ENCODE results near the gene DIP2A.
"Not testable (repeated sequence)": the region's sequence is repeated elsewhere in the genome, so short reads cannot be mapped to it uniquely, and the experiment has no call there.

DIP2A gene

GRCh38 chr21:46516068-46516467, 57.4 kb downstream of the DIP2A start:
- H3K36me3 ChIP-seq (ENCODE audit: insufficient read depth, low read depth, low read length) = peaks cover 21% of the 10 kb centered on the region
- no peak overlapping the region for H3K27ac ChIP-seq (ENCODE audit: low read length)
- no peaks in the 10 kb centered on the region for H3K27me3 ChIP-seq (ENCODE audit: insufficient read depth, low read length)
- H3K9me3 ChIP-seq (ENCODE audit: insufficient read depth, low read depth, low read length) = no peaks in the 10 kb centered on the region
- no peaks in the 10 kb centered on the region for H3K4me1 ChIP-seq (ENCODE audit: insufficient read depth, low read length)
- no peak overlapping the region for H3K4me3 ChIP-seq (ENCODE audit: low read length)
- H3K9ac ChIP-seq (ENCODE audit: low read depth, low read length) = no peak overlapping the region

DNA sequence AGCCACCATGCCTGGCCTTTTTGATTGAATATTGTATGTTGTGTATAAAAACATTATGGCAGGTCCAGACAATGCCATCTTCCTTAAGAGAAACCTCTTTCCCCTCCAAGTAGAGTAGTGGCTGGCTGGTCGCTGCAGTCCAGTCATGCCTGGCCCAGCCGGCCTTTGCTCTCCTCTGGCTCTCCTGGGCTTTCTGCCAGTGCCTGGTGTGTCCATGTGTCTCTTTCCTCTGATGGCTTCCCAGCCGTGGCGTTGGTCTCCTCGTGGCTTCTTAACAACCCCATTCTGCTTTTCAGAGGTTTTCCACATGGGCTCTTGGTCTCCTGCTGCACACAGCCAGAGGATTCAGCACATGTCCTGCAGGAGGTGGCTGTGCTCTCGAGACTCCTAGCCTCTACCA, 58.7 kb downstream of the DIP2A start:
- Histone ChIP-seq H3K36me3 (ENCODE audit: insufficient read depth, low read depth, low read length) (peaks cover 8% of the 10 kb centered on the region; the same call in 1 of the 2 replicates), H3K27ac (ENCODE audit: low read length) (no peak overlapping the region), H3K9ac (ENCODE audit: low read depth, low read length) (no peak overlapping the region), H3K9me3 (ENCODE audit: insufficient read depth, low read depth, low read length) (no peaks in the 10 kb centered on the region), H3K4me1 (ENCODE audit: insufficient read depth, low read length) (no peaks in the 10 kb centered on the region; the same call in 1 of the 2 replicates), H3K4me3 (ENCODE audit: low read length) (no peak overlapping the region), H3K27me3 (ENCODE audit: insufficient read depth, low read length) (no peaks in the 10 kb centered on the region)

DNA sequence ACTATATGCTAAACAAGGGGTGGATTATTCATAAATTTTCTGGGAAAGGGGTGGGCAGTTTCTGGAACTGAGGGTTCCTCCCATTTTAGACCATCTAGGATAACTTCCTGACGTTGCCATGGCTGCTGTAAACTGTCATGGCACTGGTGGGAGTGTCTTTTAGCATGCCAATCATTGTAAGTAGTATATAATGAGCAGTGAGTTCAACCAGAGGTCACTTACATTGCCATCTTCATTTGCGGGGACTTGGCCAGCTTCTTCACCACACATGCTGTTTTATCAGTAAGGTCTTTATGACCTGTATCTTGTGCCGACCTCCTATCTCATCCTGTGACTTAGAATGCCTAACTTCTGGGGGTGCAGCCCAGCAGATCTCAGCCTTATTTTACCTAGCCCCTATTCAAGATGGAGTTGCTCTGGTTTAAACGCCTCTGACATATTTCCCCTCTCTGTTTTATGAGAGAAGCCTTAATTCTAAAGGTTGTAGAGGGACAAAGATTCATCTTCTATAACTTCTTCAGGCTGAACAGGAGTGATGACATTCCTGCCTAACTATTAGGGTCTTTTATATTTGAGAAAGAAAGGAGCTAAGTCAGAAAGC, 60.4 kb downstream of the DIP2A start:
- no peak overlapping the region for H3K4me3 ChIP-seq (ENCODE audit: low read length)
- H3K9ac ChIP-seq (ENCODE audit: low read depth, low read length) = no peak overlapping the region
- H3K4me1 ChIP-seq (ENCODE audit: insufficient read depth, low read length) = no peaks in the 10 kb centered on the region; the same call in 1 of the 2 replicates
- 0 out of 2 replicates have a peak, but pooled peaks cover 4% of the 10 kb centered on the region for H3K36me3 ChIP-seq (ENCODE audit: insufficient read depth, low read depth, low read length)
- no peaks in the 10 kb centered on the region for H3K27me3 ChIP-seq (ENCODE audit: insufficient read depth, low read length)
- H3K27ac ChIP-seq (ENCODE audit: low read length) = no peak overlapping the region
- H3K9me3 ChIP-seq (ENCODE audit: insufficient read depth, low read depth, low read length) = no peaks in the 10 kb centered on the region

DNA sequence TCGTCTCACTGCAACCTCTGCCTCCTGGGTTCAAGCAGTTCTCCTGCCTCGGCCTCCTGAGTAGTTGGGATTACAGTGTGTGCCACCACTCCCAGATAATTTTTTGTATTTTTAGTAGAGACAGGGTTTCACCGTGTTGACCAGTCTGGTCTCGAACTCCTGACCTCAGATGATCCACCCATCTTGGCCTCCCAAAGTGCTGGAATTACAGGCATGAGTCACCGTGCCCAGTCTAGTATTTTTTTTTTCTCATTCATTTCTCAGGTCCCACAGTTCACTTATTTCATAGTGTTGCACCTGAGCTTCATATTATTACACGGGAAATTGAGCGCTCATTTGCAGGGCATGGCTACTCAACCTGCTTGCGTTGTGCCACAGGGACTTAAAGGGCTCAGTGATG, 68.7 kb downstream of the DIP2A start:
- not testable (repeated sequence) for H3K27me3 ChIP-seq (ENCODE audit: insufficient read depth, low read length); H3K9ac ChIP-seq (ENCODE audit: low read depth, low read length); H3K4me3 ChIP-seq (ENCODE audit: low read length); H3K27ac ChIP-seq (ENCODE audit: low read length); H3K9me3 ChIP-seq (ENCODE audit: insufficient read depth, low read depth, low read length); H3K4me1 ChIP-seq (ENCODE audit: insufficient read depth, low read length)
- peaks cover 28% of the 10 kb centered on the region for H3K36me3 ChIP-seq (ENCODE audit: insufficient read depth, low read depth, low read length)

DNA sequence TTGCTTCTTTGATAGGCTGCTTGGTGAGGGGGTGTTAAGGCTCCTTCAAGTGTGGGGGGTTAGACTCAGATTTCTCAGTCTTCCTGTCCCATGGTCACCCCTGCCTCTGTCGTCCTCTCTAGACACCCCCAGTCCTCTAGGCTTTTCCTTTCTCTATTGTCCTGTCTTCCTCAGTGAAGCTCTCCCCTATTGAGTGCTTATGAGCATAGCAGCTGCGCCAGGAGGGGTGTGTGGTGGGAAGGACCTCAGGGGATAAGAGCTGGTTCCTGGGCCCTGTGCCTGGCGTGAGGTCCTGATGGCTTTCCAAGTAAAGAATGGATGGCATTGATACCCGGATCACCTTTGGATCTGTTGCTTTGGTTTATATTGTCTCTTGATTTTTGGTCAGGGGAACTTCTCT, 69.1 kb downstream of the DIP2A start:
- peaks cover 30% of the 10 kb centered on the region for H3K36me3 ChIP-seq (ENCODE audit: insufficient read depth, low read depth, low read length)
- no peak overlapping the region for H3K4me3 ChIP-seq (ENCODE audit: low read length)
- H3K9me3 ChIP-seq (ENCODE audit: insufficient read depth, low read depth, low read length) = no peaks in the 10 kb centered on the region
- H3K4me1 ChIP-seq (ENCODE audit: insufficient read depth, low read length) = no peaks in the 10 kb centered on the region
- H3K27me3 ChIP-seq (ENCODE audit: insufficient read depth, low read length) = no peaks in the 10 kb centered on the region
- no peak overlapping the region for H3K9ac ChIP-seq (ENCODE audit: low read depth, low read length)
- no peak overlapping the region for H3K27ac ChIP-seq (ENCODE audit: low read length)

GRCh38 chr21:46532080-46532479, 73.4 kb downstream of the DIP2A start:
- Histone ChIP-seq H3K9me3 (ENCODE audit: insufficient read depth, low read depth, low read length) (no peaks in the 10 kb centered on the region), H3K4me1 (ENCODE audit: insufficient read depth, low read length) (no peaks in the 10 kb centered on the region), H3K36me3 (ENCODE audit: insufficient read depth, low read depth, low read length) (peaks cover 63% of the 10 kb centered on the region), H3K9ac (ENCODE audit: low read depth, low read length) (no peak overlapping the region), H3K27ac (ENCODE audit: low read length) (no peak overlapping the region), H3K4me3 (ENCODE audit: low read length) (no peak overlapping the region), H3K27me3 (ENCODE audit: insufficient read depth, low read length) (no peaks in the 10 kb centered on the region)

DNA sequence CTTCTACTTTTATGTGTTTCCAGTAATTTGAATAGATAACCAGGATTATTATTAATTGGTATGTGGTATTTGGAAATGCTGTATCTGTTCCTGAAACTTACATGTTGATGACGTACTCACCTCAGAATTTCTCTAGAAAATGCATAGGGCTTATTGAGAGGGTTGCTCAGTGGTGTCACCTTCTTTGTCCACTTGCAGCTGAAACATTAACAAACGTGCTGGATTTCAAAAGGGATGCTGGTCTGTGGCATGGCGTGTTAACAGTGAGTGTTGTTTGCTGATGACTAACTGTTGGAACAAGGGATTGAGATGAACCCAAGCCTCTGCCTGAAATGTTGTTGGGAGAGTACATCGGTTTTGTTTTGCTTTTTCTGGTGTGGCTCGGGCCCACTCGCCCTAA, 78.3 kb downstream of the DIP2A start:
- no peaks in the 10 kb centered on the region for H3K4me1 ChIP-seq (ENCODE audit: insufficient read depth, low read length)
- H3K9ac ChIP-seq (ENCODE audit: low read depth, low read length) = no peak overlapping the region
- no peaks in the 10 kb centered on the region for H3K9me3 ChIP-seq (ENCODE audit: insufficient read depth, low read depth, low read length)
- no peak overlapping the region for H3K27ac ChIP-seq (ENCODE audit: low read length)
- no peak overlapping the region for H3K4me3 ChIP-seq (ENCODE audit: low read length)
- peaks cover 73% of the 10 kb centered on the region for H3K36me3 ChIP-seq (ENCODE audit: insufficient read depth, low read depth, low read length)
- H3K27me3 ChIP-seq (ENCODE audit: insufficient read depth, low read length) = no peaks in the 10 kb centered on the region

GRCh38 chr21:46538262-46538661, 79.6 kb downstream of the DIP2A start:
- Histone ChIP-seq H3K36me3 (ENCODE audit: insufficient read depth, low read depth, low read length) (peaks cover 76% of the 10 kb centered on the region), H3K9me3 (ENCODE audit: insufficient read depth, low read depth, low read length) (no peaks in the 10 kb centered on the region), H3K4me3 (ENCODE audit: low read length) (no peak overlapping the region), H3K27ac (ENCODE audit: low read length) (no peak overlapping the region), H3K4me1 (ENCODE audit: insufficient read depth, low read length) (no peaks in the 10 kb centered on the region), H3K27me3 (ENCODE audit: insufficient read depth, low read length) (no peaks in the 10 kb centered on the region), H3K9ac (ENCODE audit: low read depth, low read length) (no peak overlapping the region)

- Histone ChIP-seq H3K27me3 (ENCODE audit: insufficient read depth, low read length) (no peaks in the 10 kb centered on the region), H3K27ac (ENCODE audit: low read length) (no peak overlapping the region), H3K36me3 (ENCODE audit: insufficient read depth, low read depth, low read length) (peaks cover 76% of the 10 kb centered on the region), H3K4me3 (ENCODE audit: low read length) (no peak overlapping the region), H3K4me1 (ENCODE audit: insufficient read depth, low read length) (no peaks in the 10 kb centered on the region), H3K9ac (ENCODE audit: low read depth, low read length) (no peak overlapping the region), H3K9me3 (ENCODE audit: insufficient read depth, low read depth, low read length) (no peaks in the 10 kb centered on the region)
Measured at GRCh38 chr21:46538851-46539666, 80.4 kb downstream of the DIP2A start.

GRCh38 chr21:46540087-46540710, 81.5 kb downstream of the DIP2A start:
- Histone ChIP-seq H3K4me3 (ENCODE audit: low read length) (no peak overlapping the region), H3K27me3 (ENCODE audit: insufficient read depth, low read length) (no peaks in the 10 kb centered on the region), H3K27ac (ENCODE audit: low read length) (no peak overlapping the region), H3K9me3 (ENCODE audit: insufficient read depth, low read depth, low read length) (no peaks in the 10 kb centered on the region), H3K9ac (ENCODE audit: low read depth, low read length) (no peak overlapping the region), H3K36me3 (ENCODE audit: insufficient read depth, low read depth, low read length) (peaks cover 72% of the 10 kb centered on the region), H3K4me1 (ENCODE audit: insufficient read depth, low read length) (no peaks in the 10 kb centered on the region)

- no peaks in the 10 kb centered on the region for H3K27me3 ChIP-seq (ENCODE audit: insufficient read depth, low read length)
- peaks cover 78% of the 10 kb centered on the region for H3K36me3 ChIP-seq (ENCODE audit: insufficient read depth, low read depth, low read length)
- H3K4me1 ChIP-seq (ENCODE audit: insufficient read depth, low read length) = no peaks in the 10 kb centered on the region
- no peak overlapping the region for H3K4me3 ChIP-seq (ENCODE audit: low read length)
- no peaks in the 10 kb centered on the region for H3K9me3 ChIP-seq (ENCODE audit: insufficient read depth, low read depth, low read length)
- H3K9ac ChIP-seq (ENCODE audit: low read depth, low read length) = no peak overlapping the region
- no peak overlapping the region for H3K27ac ChIP-seq (ENCODE audit: low read length)
Measured at GRCh38 chr21:46542588-46543124, 84.0 kb downstream of the DIP2A start.

Measured in iPS-20b (cell line).